Suprapubic skin (tissue), 3 donors: ENCODE data around the gene GUCD1.

Experiments
- CTCF ChIP-seq, 2 donors: fragments of 200-600 bp in 1 of 2; fragments of 450-650 bp in 1 of 2; sonication (generic) in 1 of 2; IDR thresholded peaks; one replicate each; pipeline ENCODE4 v1.5.1; 2016 to 2019; ENCODE audit warnings: antibody characterized with exemption in 2 of 2, mild to moderate bottlenecking in 1 of 2, moderate library complexity in 1 of 2
- POLR2AphosphoS5 ChIP-seq, 3 donors: sonication (generic); formaldehyde crosslinking; IDR thresholded peaks; one replicate each; pipeline ENCODE4 v1.6.1; 2017; ENCODE audit warnings: antibody characterized with exemption in 3 of 3

- no peak for TF ChIP-seq CTCF (IDR thresholded peaks at IDR 0.05)
- TF ChIP-seq POLR2AphosphoS5 (IDR thresholded peaks at IDR 0.05): no peak
These were observed 31.1 kb downstream of the GUCD1 start for GRCh38 chr22:24523873-24524272.
